Fibroblast of the aortic adventitia (primary cell): ENCODE data around the gene SFXN4. TPM values are rescaled to one million over a fixed set of nuclear protein-coding genes. Genes with fewer than 3 reads are reported as not detected.
A peak's percentile ranks its signal among the peaks of the same experiment; 100 is the strongest.
"Not testable (repeated sequence)": the region's sequence is repeated elsewhere in the genome, so short reads cannot be mapped to it uniquely, and the experiment has no call there.

Experiments
- DNase-seq: peaks from one replicate; pipeline ENCODE4 v3.0.0-alpha.2; 2010; ENCODE audit warnings: low read depth
- H3K4me3 ChIP-seq: 2 replicates; pipeline ENCODE4 v1.5.1; 2011; ENCODE audit warnings: low read depth, mild to moderate bottlenecking, control low read depth, low read length, moderate library complexity
- total RNA-seq: library from RNA; depleted of rRNA; stranded (reverse); fragments of >200 nt; gene quantifications from 2 replicates; pipeline ENCODE4 v1.2.3, GENCODE V29; 2012; ENCODE audit warnings: low replicate concordance
- TF ChIP-seq, protein P1 (sequence below): IDR thresholded peaks from 2 replicates; pipeline ENCODE4 v1.5.1; 2011; ENCODE audit warnings: mild to moderate bottlenecking, low read length, control low read depth, inconsistent platforms; ENCODE audit not compliant: insufficient read depth

Gene SFXN4
- total RNA-seq, 1 donor = 25.6 TPM

DNA sequence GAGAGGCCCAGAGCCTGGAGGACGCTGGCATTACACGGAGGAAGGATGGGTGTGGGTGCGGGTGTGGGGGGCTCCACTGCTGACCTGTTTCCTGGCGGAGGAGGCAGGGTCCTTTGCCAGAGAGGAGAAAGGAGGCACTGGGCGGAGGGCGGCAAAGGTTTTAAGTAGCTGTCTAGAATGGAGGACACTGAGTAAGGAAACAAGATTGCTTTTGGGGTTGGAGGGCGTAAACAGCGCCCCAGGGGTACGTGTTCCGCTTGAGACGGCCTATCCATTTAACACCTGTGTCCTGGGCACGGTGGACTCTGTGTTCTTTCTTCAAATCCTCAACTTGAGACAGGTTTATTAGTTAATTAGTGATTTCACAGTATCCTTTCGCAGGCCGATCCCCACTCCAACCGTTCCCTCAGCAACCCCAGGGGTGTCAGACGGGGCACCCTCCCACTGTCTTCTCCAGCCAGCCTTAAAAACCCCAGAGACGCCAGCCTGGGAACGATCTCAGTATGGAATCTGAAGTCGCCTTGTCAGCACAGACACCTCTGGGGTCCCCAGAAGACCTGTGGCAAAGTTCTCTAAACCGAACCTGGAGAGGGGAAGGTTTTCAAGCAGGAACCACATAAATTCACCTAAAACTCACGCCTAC is 24.8 kb downstream of the SFXN4 start:
- TF ChIP-seq, protein P1, sequence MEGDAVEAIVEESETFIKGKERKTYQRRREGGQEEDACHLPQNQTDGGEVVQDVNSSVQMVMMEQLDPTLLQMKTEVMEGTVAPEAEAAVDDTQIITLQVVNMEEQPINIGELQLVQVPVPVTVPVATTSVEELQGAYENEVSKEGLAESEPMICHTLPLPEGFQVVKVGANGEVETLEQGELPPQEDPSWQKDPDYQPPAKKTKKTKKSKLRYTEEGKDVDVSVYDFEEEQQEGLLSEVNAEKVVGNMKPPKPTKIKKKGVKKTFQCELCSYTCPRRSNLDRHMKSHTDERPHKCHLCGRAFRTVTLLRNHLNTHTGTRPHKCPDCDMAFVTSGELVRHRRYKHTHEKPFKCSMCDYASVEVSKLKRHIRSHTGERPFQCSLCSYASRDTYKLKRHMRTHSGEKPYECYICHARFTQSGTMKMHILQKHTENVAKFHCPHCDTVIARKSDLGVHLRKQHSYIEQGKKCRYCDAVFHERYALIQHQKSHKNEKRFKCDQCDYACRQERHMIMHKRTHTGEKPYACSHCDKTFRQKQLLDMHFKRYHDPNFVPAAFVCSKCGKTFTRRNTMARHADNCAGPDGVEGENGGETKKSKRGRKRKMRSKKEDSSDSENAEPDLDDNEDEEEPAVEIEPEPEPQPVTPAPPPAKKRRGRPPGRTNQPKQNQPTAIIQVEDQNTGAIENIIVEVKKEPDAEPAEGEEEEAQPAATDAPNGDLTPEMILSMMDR = no peak
- no peak overlapping the region for H3K4me3 ChIP-seq
- no peak for DNase-seq

DNA sequence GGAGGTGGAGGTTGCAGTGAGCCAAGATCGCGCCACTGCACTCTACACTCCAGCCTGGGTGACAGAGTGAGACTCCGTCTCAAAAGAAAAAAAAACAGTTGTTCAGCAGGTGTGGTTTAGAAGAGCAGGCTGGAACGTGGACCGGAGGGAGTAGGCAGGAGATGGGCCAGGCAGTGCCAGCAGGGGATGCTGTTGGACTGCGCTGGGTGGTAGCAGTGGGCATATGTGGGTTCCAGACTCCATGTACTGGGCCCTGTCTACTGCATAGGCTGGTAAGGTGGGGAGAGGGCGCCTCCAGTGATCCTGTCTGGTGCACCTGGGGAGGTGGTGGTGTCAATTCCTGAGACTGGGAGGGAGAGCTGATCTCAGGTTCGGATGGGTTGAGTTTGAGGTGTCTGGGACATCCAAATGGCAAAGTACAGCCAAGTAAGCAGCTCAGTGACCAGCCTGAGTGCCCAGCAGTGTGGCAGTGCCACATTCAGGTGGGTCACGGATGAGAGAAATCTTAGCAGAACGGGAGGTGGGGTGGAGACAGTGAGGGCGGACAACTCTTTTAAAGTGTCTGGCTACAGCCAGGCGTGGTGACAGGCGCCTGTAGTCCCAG is 25.9 kb downstream of the SFXN4 start:
- TF ChIP-seq, protein P1 = peak; percentile 62
- no peak overlapping the region for H3K4me3 ChIP-seq
- DNase-seq = peak; percentile 17

DNA sequence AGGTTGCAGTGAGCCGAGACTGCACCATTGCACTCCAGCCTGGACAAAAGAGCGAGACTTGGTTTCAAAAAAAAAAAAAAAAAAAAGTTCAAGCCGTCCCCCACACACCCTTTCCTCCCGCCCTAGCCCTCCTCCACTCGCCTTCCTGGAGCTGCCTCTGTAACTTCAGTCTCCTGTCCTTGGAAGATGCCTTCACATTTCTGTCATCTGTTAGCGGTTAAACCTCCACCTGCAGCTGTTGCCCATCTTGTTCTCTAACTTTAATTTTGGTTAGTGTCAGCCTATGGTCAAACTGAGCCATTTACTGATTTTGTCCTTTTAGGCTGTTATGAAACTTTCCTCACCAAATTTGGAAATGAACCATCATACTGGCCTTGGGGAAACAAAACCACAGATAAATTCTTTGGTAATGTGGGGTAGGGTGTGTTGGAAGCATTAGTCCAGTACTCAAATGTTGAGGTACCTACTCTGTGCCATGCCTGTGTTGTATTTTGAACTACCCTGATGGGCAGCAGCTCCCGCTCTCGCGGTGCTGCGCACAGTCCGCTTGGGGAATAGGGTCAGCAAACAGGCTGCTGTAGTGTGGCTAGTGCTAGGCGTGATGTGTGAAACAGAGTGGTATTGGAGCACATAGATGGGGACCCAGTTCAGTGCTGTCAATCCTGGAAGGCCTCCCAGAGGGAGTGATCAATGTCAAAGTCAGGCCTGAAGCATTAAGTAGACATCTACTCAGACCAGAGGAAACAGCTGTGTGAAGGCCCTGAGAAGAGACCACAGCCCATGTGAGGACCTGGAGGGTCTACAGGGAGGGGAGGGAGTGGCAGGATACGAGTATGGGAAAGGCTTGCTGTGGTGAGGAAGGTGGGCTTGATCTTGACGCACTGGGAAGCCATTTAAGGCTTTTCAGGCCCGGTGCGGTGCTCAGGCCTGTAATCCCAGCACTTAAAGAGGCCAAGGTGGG is 26.9 kb downstream of the SFXN4 start:
- TF ChIP-seq, protein P1 = no peak
- no peak overlapping the region for H3K4me3 ChIP-seq
- DNase-seq = no peak

DNA sequence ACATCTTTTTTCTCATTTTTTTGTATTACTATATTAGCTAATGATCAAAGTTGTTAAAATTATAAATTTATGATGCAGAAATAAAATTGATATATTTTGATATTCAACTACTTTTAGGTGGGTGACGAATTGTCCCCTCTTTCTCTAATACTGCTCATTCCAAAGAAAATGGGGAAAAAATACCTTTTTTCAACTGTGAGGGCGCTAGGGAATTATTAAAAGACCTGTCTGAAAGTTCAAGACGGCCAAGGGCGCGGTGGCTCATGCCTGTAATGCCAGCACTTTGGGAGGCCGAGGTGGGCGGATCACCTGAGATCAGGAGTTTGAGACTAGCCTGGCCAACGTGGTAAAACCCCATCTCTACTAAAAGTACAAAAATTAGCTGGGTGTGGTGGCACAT is 27.6 kb downstream of the SFXN4 start:
- H3K4me3 ChIP-seq, DNase-seq: not testable (repeated sequence)

DNA sequence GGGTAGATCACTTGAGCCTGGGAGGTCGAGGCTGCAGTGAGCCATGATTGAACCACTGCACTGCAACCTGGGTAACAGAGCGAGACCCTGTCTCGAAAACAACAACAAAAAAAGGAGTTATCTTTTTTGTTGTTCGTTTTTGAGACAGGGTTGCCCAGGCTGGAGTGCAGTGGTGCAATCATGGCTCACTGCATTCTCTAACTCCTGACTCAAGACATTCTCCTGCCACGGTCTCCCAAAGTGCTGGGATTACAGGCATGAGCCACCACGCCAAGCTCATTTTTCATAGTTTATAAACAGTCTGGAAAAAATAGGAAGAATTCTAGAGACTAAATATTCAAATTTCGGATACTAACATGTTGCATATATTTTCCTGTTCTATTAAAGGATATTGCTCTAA is 29.4 kb downstream of the SFXN4 start:
- no peak for DNase-seq
- H3K4me3 ChIP-seq = no peak overlapping the region
- TF ChIP-seq, protein P1 = no peak

DNA sequence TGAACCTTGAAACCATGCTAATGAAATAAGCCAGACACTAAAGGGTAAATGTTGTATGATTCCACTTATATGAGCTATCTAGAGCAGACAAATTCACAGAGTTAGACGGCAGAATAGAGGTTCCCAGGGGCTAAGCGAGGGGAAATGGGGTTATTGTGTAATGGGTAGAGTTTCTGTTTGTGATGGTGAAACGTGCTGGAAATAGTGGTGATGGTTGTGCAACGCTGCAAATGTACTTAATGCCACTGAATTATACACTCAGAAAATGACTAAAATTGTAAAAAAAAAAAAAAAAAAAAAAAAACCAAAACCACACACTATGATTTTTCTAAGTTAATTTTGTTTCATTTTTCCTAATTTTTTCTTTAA is 30.0 kb downstream of the SFXN4 start:
- TF ChIP-seq, protein P1 = no peak
- no peak overlapping the region for H3K4me3 ChIP-seq
- DNase-seq = peak; percentile 53

DNA sequence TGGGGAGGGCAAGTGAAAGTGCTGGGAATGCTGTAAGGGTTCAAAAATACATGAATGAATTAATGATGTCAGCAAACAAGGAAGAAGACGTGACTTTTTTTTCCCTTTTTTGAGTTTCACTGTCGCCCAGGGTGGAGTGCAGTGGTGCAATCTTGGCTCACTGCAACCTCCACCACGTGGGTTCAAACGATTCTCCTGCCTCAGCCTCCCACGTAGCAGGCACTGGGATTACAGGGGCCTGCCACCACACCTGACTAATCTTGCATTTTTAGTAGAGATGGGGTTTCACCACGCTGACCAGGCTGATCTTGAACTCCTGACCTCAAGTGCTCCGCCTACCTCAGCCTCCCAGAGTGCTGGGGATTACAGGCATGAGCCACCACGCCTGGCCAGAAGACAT is 31.6 kb downstream of the SFXN4 start:
- no peak for DNase-seq
- TF ChIP-seq, protein P1 = no peak
- H3K4me3 ChIP-seq = no peak overlapping the region
